ENCODE data around the gene CENPV. TPM values are rescaled to one million over a fixed set of nuclear protein-coding genes. Genes with fewer than 3 reads are reported as not detected.

Gene CENPV
- total and polyA plus RNA-seq, 2 of the 13 experiments (the other 11 are each of a cell fraction or from before 2014, with no cell fraction given): 193 to 292 TPM

DNA sequence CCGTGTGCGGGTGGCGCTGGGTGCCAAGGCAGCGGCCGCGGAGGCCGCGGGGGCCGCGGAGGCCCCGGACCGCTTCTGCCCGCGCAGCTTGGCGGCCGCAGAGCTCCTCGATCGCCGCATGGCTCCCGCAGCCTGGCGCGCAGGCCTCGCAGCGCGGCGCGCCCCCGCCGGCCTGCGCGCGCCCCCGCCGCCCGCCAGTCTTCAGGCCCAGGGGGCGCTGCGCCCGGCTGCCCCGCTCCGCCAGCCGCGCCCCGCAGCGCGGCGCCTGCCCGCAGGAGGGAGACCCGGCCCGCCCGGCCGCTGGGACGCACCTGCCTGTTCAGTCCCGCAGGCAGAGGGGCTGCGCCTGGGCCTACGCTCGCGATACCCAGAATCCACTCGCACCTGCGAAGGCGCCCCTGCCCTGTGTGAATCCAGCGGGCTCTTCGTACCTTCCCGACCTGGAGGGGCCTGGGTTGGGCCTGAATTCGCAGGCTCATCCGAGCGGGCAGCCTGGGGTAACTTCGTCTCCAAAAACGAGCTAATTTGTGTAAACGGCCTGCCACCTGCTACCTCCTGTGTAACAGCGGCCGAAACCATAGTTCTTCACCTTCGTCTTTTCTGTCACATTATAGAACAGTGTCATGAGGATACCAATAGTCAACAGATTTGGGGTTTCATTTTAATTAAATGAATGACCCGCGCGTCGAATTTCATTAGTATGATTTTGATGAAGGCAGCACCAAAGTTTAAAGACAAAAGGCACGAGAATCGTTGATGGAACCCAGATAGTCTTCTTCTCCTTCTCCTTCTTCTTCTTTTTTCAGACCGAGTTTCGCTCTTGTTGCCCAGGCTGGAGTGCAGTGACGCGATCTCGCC lies at the start of gene CENPV (continued):
- no peak for TF ChIP-seq NFYC (CRISPR knock-in tag; IDR thresholded peaks at IDR 0.05)
- no peak for TF ChIP-seq PITX1 (CRISPR knock-in tag; IDR thresholded peaks at IDR 0.05)
- no peak for TF ChIP-seq PHF5A (CRISPR knock-in tag; IDR thresholded peaks at IDR 0.05; ENCODE audit: low read depth, unreplicated experiment)
- TF ChIP-seq MED1 (CRISPR knock-in tag; IDR thresholded peaks at IDR 0.05): peak; percentile 40; the same call in 1 of the 2 replicates
- TF ChIP-seq THAP11 (CRISPR knock-in tag; IDR thresholded peaks at IDR 0.05): peak; percentile 31; the same call in 1 of the 2 replicates
- TF ChIP-seq ZEB1 (IDR thresholded peaks at IDR 0.05; ENCODE audit: insufficient replicate concordance, low read depth): peak; percentile 31
- TF ChIP-seq, protein P1, sequence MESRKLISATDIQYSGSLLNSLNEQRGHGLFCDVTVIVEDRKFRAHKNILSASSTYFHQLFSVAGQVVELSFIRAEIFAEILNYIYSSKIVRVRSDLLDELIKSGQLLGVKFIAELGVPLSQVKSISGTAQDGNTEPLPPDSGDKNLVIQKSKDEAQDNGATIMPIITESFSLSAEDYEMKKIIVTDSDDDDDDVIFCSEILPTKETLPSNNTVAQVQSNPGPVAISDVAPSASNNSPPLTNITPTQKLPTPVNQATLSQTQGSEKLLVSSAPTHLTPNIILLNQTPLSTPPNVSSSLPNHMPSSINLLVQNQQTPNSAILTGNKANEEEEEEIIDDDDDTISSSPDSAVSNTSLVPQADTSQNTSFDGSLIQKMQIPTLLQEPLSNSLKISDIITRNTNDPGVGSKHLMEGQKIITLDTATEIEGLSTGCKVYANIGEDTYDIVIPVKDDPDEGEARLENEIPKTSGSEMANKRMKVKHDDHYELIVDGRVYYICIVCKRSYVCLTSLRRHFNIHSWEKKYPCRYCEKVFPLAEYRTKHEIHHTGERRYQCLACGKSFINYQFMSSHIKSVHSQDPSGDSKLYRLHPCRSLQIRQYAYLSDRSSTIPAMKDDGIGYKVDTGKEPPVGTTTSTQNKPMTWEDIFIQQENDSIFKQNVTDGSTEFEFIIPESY (CRISPR knock-in tag; IDR thresholded peaks at IDR 0.05): peak; percentile 15; the same call in 1 of the 2 replicates
- TF ChIP-seq ZNF264 (CRISPR knock-in tag; IDR thresholded peaks at IDR 0.05): 0 out of 2 replicates have a peak, but pooled peaks have one; percentile 26
- TF ChIP-seq ZC3H4 (CRISPR knock-in tag; IDR thresholded peaks at IDR 0.05; ENCODE audit: borderline replicate concordance): no peak
- TF ChIP-seq ZNF670 (CRISPR knock-in tag; IDR thresholded peaks at IDR 0.05; ENCODE audit: borderline replicate concordance): 0 out of 2 replicates have a peak, but pooled peaks have one; percentile 25
- 0 out of 2 replicates have a peak, but pooled peaks have one; percentile 18 for TF ChIP-seq ZNF598 (CRISPR knock-in tag; IDR thresholded peaks at IDR 0.05; ENCODE audit: borderline replicate concordance)
- TF ChIP-seq, protein P2, sequence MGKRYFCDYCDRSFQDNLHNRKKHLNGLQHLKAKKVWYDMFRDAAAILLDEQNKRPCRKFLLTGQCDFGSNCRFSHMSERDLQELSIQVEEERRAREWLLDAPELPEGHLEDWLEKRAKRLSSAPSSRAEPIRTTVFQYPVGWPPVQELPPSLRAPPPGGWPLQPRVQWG (CRISPR knock-in tag; IDR thresholded peaks at IDR 0.05; ENCODE audit: borderline replicate concordance, low read depth): no peak
- TF ChIP-seq ZNF33B (CRISPR knock-in tag; IDR thresholded peaks at IDR 0.05): 0 out of 2 replicates have a peak, but pooled peaks have one; percentile 48
- TF ChIP-seq CENPX (CRISPR knock-in tag; IDR thresholded peaks at IDR 0.05): no peak
- peak; percentile 53 to 76; a peak in 3 of 4 replicates for TF ChIP-seq POLR2A (IDR thresholded peaks at IDR 0.05; ENCODE audit: insufficient read depth in 1 of 2, low read depth in 2 of 2, low read length in 2 of 2)
- no peak for TF ChIP-seq NR2F2 (IDR thresholded peaks at IDR 0.05; ENCODE audit: borderline replicate concordance, low read depth)
- TF ChIP-seq ISX (CRISPR knock-in tag; conservative IDR thresholded peaks at IDR 0.05): 0 out of 2 replicates have a peak, but pooled peaks have one; percentile 81
- TF ChIP-seq ZNF446 (CRISPR knock-in tag; IDR thresholded peaks at IDR 0.05): peak; percentile 55; the same call in 1 of the 2 replicates
- no peak for TF ChIP-seq ZSCAN9 (CRISPR knock-in tag; IDR thresholded peaks at IDR 0.05; ENCODE audit: borderline replicate concordance)
- TF ChIP-seq ZNF441 (CRISPR knock-in tag; IDR thresholded peaks at IDR 0.05; ENCODE audit: borderline replicate concordance): 0 out of 2 replicates have a peak, but pooled peaks have one; percentile 11
- TF ChIP-seq, protein P3, sequence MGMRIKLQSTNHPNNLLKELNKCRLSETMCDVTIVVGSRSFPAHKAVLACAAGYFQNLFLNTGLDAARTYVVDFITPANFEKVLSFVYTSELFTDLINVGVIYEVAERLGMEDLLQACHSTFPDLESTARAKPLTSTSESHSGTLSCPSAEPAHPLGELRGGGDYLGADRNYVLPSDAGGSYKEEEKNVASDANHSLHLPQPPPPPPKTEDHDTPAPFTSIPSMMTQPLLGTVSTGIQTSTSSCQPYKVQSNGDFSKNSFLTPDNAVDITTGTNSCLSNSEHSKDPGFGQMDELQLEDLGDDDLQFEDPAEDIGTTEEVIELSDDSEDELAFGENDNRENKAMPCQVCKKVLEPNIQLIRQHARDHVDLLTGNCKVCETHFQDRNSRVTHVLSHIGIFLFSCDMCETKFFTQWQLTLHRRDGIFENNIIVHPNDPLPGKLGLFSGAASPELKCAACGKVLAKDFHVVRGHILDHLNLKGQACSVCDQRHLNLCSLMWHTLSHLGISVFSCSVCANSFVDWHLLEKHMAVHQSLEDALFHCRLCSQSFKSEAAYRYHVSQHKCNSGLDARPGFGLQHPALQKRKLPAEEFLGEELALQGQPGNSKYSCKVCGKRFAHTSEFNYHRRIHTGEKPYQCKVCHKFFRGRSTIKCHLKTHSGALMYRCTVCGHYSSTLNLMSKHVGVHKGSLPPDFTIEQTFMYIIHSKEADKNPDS (CRISPR knock-in tag; IDR thresholded peaks at IDR 0.05): no peak
- peak; percentile 9; the same call in 1 of the 2 replicates for TF ChIP-seq ARNT2 (CRISPR knock-in tag; IDR thresholded peaks at IDR 0.05; ENCODE audit: low read depth)
- no peak for TF ChIP-seq PPARG (CRISPR knock-in tag; conservative IDR thresholded peaks at IDR 0.05)

All from HepG2 (cell line).